Activated effector memory CD4-positive, alpha-beta T cell treated with Interleukin-2 at 50 U/mL for 16 hours (primary cell): ENCODE measurements around the gene PKNOX1.
A peak's percentile ranks its signal among the peaks of the same experiment; 100 is the strongest.
"Not testable (repeated sequence)": the region's sequence is repeated elsewhere in the genome, so short reads cannot be mapped to it uniquely, and the experiment has no call there.

Source experiments
- DNase-seq: peaks from one replicate; pipeline ENCODE4 v3.0.0-alpha.2; 2020

The PKNOX1 gene

DNA sequence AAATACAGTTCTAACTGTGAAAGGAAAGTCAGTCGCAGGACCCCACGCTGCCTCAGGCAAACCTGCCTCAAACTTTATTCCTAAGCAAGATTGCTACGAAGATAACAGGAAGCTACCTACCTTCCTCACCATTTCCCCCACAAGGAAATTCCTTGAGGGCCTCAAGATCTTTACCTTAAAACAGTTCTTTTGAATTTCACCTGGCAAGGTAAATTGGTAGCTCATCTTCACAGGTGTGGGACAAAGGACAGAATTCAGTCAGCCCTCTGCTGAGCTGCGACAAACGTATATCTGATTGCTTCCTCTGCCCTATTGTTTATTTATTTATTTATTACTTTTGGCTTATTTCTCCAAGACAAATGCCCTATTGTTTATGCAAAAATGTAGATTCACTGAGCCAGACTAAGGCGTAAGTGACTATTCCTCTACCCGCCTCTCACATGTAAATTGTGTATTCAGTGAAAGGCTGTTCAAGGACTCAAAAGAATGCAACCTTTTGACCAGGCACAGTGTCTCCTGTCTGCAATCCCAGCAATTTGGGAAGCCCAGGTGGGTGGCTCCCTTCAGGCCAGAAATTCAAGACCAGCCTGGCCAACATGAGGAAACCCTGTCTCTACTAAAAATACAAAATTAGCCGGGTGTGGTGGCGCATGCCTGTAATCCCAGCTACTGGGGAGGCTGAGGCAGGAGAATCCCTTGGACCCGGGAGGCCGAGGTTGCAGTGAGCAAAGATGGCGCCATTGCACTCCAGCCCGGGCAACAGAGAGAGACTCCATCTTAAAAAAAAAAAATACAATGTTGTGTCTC lies 17.3 kb upstream of the PKNOX1 start:
- no peak for DNase-seq

DNA sequence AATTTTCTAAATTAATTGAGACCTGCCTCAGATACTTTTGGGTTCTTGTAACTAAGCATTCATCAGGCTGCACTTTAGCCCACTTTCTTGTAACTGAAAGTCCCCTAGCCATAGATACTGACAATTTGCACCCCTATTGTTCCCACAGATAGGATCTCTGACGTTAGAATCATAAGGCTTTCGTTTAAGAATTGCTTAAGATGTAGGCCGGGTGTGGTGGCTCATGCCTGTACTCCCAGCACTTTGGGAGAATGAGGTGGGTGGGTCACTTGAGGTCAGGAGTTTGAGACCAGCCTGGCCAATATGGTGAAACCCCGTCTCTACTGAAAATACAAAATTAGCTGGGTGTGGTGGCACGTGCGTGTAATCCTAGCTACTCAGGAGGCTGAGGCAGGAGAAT lies 16.2 kb upstream of the PKNOX1 start:
- DNase-seq: not testable (repeated sequence)

DNA sequence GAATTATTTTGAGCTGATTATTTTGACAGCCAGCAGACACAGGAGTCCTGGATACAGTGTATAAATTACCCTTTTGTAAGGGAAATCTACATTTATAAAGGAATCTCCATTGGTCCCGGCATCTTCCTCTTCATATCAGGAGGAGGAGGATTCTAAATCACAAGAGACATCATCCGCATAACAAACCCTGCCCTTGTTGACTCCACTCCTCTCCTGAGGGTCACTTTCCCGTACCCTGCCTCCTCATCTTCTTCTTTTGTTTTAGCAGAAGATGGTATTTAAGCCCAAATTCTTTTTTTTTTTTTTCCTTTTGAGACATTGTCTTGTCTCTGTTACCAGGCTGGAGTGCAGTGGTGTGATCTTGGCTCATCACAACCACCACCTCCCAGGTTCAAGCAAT lies 14.6 kb upstream of the PKNOX1 start:
- DNase-seq: no peak

DNA sequence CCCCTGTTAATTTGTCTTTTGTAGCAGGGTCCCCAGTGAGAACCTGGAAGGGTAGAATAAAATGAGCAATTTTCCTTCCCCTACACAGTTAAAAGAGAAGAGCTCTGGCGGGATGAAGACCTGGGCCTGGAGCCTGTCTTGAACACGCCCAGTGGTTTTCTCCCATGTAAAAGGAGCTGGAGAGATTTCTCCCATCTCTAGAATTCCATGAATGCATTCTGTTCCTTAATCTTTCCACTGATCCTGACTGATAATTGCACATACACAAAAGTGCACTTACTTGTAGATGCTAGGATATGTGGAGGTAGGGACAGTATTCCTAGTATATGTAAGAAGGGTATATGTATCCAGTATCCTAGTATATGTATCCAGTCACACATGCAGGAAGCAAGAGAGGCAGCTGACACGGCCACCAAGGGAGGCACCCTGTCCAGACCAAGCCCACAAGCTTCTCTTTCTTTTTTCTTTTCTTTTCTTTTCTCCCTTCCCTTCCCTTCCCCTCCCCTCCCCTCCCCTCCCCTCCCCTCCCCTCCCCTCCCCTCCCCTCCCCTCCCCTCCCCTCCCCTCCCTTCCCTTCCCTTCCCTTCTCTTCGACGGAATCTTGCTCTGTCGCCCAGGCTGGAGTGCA lies 11.9 kb upstream of the PKNOX1 start:
- DNase-seq: no peak

DNA sequence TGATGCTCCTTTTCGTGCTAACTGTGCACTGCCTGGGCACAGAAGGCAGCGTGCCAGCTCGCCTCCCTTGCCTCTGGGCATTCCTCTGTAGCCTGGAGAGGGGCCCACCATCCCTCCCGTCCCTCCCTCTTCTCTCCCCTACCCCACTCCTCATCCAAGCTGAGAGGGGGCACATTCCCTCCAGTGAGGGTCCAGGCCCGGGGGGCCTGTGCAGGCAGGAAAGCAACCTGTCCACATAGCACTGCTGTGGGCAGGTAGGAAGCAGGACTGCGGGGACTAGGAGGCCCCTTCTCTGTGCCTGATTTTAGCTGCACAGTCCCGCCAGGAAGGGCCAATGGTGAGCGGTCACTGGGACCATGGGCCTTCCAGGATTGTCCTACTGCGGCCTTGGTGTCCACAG lies 10.3 kb upstream of the PKNOX1 start:
- no peak for DNase-seq

DNA sequence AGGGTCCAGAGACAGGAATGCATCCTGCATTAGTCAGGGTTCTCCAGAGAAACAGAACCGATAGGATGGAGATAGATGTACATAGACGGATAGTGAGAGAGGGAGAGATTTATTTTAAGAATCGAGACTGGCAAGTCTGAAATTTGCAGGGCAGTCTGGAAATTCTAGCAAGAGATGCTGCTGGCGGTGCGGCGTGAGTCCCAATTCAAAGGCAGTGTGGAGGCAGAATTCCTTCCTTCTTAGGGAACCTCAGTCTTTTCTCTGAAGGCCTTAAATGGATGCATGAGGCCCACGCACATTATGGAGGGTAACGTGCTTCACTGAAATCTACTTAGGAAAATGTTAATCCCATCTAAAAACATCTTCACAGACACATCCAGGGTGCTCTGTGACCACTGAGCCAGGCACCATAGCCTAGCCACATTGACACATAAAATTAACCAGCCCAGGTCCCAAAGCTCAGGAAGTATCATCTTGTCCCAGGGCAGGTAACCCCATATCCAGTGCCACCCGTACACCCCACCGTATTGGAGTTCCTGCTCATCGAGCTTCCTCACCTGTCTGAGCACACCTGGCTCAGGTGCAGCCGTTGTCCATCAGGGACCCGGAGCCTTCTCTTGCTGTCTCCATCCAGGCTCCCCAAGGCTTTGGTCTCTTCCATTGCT lies 9.7 kb upstream of the PKNOX1 start:
- no peak for DNase-seq

DNA sequence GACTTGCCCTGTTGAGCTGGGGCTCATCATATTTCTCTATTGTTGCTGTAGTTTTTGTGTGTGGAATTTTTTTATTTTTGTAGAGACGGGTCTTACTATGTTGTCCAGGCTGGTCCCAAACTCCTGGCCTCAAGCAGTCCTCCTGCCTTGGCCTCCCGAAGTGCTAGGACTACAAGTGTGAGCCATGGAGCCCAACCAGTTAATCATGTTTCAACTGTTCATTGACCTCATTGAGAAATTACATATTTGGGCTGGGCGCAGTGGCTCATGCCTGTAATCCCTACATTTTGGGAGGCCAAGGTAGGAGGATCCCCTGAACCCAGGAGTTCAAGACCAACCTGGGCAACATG lies 9.2 kb upstream of the PKNOX1 start:
- DNase-seq: no peak

DNA sequence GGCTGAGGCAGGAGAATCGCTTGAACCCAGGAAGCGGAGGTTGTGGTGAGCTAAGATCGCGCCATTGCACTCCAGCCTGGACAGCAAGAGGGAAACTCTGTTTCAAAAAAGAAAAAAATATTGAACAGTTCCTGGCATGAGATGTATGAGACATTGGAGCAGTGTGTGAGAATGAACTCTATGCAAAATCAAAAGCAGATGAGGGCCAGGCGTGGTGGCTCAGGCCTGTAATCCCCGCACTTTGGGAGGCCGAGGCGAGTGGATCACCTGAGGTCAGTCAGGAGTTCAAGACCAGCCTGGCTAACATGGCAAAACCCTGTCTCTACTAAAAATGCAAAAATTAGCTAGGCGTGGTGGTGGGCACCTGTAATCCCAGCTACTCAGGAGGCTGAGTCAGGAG lies 6.7 kb upstream of the PKNOX1 start:
- DNase-seq: not testable (repeated sequence)

DNA sequence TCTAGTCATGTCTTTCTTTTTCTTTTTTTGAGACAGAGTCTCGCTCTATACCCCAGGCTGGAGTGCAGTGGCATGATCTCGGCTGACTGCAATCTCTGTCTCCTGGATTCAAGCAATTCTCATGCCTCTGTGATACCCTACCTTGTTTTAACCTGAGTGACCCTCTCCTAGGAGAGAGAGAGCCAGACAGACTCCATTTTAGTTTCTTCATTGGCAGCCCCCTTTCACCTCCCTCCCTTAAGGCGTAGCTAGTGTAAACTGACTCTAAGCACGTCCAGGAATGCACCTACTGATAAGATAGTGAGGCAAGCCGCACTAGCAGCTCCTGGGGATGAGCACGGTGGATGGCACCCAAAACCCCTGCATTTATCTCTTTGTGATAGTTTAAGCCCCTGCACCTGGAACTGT lies 5.2 kb upstream of the PKNOX1 start:
- DNase-seq: no peak

DNA sequence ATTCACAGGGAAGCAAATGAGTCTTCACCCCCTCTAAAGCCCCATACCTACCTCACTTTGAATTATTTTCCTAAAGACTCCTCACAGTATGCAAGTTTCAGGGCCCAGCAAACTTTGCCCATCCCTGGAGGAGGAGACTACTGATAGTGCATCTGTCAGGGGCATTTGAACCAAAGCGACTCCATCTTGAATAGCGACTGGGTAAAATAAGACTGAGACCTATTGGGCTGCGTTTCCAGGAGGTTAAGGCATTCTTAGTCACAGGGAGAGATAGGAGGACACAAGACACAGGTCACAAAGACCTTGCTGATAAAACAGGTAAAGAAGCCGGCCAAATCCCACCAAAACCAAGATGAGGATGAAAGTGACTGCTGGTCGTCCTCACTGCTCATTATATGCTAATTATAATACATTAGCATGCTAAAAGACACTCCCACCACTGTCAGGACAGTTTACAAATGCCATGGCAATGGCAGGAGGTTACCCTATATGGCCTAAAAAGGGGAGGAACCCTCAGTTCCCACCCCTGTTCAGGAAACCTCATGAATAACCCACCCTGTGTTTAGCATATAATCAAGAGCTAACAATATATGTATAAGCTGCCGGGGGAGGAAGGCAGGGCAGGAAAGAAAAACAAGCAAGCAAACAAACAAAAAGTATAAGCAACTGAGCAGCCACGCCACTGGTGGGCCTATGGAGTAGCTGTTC lies 3.3 kb upstream of the PKNOX1 start:
- DNase-seq: no peak

DNA sequence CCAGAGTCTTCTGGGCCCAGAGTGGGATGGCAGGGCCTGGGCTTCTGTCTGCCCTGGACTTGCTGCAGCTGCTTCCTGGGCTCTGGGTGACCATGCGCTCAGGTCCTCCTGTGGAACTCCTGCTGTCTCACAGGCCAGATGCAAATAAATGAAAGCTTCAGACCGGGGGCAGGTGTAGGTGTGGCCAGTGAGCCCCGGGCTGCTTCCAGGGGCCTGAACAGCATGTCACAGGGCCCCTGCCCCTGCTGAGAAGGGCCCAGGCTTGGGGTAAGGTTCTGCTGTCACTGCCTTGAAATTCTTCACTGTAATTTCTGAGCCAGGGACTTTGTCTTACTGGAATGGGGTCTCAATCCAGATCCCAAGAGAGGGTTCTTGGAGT lies 2.5 kb upstream of the PKNOX1 start:
- no peak for DNase-seq

DNA sequence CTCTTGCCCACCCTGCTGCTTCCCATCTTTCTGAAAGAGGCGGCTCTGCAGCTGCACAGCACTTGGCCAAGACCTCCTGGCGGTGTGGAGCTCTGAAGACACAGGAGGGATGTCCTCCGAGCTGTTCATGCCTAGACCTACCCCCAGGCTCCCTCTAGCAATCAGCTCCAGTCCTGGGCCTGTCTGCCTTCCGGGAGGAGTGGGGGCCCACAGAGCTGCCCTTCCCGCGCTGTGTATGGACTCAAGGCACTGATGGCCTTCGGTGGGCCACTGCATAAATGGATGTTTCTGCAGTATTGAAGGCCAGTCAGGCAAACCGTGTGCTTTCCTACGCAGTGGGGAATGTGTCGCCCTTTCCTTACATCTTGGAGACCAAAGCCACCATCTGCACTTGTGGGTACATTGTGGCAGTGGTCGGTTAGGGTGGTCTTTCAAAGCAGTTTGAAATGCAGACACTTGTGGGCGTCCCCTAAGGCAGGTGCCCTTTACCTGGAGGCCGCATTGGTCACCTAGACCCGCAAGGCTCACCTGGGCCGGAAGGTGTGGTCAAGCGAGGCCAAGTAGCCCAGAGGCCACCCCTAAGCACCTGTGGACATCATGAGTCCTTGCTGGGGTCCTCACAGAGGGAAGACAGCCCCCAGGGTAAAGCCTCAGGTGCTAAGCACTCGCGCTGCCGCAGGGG lies 912 bp upstream of the PKNOX1 start:
- no peak for DNase-seq

DNA sequence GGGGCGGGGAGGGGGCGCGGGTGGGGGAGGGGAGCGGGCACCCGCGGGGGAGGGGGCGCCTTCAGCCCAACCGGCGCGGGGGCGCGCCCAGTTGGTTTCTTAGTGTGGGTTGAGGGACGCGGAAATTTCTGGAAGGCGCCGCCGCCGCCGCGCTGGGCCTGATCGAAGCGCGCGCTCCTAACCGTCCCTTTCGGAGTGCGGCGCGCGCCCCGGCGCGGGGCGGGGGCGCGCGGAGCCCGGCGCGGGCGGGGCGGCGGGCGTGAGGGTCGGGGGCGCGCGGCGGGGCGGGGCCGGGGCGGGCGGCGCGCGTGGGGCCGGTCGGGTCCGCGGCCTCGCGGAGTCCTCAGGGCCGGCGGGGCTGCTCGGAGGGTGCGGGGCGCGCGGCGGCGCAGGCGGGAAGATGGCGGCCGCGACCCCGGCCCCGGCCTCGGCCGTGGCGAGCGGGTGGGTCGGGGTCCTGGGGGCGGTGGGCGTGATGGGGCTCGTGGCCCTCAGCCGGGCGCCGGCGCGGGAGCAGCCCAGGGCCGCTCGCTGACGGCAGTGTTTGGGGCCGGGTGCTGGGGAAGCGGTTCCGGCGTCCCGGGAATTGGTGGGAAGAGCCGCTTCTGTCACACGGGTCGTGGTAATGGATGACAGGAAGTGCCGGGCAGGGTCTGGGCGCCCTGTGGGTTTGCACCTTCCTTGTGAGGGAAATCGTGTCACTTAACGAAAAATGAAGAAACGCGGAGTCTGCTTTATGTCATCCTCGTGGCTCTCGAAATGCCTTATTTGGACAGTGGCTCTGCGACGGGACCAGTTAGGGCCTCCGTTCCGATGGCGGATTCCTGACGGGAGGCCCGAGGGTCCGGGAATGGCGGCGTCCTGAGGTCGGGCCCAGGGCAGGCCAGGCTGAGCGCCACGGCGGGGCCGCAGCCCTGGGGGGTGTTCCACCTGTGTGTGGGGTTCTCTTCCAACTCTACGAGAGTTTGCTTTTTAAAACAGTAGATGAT lies 764 bp downstream of the PKNOX1 start:
- peak; percentile 23 for DNase-seq

DNA sequence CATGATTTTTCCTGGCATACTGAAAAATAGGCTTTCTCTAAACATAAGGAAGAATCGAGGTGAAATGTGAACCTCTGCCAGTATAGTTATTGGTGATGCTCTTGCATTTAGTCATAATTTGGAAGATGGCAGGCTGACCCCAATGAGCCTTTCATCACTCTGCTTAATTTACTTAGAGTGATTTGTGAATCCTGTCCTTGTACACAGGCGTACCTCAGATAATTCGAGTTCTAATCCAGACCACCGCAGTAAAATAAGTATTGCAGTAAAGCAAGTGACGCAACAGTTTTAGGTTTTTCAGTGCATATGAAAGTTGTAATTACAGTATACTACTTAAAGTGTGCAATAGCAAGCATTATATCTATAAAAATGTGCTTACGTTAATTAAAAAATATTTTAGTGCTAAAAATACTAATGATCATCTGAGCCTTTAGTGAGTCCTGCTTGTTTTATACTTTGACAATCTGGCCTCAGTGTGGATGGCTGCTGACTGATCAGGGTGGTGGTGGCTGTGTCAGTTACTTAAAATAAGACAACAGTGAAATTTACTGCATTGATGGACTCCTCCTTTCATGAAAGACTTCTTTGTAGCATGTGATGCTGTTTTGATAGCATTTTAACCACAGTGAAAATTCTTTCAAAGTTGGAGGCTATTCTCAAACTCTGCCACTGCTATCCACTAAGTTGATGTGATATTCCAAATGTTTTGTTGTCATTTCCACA lies 1.7 kb downstream of the PKNOX1 start:
- no peak for DNase-seq

DNA sequence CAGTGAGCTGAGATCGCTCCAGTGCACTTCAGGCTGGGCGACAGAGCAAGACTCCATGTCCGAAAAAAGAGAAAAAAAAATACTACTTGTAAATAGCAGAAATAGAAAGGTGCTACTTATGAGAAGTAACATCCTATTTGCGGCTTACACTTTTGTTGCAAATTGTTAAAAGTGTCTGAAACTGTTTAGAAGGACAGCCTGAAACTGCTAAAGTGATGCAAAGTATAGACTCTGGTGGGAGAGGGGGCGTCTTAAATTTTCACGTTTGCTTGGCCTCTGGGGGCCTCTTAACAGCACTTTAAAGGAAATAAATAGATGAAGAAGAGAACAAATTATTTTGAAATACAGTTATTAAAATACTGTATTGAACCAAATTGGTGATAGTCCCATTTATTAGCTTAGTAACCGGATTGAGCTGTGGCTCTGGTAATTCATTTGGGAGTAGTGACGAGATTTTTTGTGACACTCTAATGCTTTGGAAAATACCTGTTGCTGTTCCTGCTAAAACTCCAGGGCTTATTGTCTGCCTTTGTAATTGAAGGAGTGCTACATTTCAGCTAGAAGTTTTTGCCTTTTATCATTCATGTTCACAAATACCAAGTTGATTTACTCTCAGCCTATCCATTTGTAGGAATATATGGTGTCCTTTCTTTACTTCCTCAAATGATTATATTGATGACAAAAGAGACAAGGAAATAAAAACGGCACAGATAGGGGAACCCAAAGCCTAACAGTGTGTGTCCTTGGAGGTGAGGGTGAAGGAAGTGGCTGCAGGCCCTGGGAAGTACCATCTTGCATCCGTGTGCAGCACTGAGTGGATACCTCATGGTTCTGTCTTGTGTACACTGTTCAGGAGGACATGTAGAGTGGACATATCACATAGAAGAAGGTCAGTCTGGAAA lies 6.2 kb downstream of the PKNOX1 start:
- DNase-seq: no peak

DNA sequence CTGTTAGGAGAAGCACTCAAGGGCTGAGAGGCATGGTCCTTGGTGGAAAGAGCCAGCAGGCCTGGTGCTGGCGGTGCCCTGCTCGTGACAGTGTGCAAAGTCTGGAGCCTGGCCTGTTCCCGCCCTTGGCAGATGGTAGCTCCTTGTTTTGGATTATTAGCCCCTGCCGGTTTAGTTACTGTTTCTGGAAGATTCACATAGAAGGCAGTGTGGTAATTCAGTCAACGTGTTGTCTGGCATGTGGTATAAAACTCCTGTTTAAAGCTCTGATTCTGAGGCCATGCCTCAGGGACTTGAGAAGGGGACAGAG lies 6.8 kb downstream of the PKNOX1 start:
- DNase-seq: no peak

DNA sequence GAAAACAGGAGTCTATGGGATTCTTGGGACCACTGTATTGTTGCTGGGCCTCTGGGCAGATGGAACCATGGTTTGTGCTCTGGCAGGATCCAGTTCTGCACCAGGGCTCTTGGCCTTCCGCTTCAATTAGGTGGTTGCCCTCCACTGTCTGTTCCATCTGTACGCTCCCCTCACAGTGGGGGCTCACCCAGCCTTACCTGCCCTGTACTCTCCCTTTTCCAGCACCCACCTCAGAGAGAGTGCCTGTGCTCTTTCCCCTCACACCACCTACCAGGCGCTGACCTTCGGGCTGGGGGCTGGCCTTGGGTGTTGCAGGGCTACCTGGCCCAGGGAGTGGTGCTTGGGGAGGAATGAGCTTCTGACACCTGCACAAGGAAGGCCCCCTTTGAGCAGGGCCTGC lies 7.5 kb downstream of the PKNOX1 start:
- DNase-seq: no peak

DNA sequence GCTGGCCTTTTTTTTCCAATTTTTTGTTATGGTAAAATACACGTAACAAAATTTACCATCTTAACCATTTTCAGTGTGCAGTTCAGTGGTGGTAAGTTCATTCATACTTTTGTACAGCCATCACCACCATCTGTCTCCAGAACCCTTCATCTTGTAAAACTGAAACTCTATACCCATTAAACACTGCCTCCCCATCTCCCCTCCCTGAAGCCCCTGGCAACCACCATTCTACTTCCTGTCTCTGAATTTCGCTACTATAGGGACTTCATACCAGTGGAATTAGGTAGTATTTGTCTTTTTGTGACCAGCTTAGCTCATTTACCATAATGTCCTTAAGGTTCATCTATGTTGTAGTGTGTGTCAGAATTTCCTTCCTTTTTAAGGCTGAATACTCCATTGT lies 8.7 kb downstream of the PKNOX1 start:
- no peak for DNase-seq

DNA sequence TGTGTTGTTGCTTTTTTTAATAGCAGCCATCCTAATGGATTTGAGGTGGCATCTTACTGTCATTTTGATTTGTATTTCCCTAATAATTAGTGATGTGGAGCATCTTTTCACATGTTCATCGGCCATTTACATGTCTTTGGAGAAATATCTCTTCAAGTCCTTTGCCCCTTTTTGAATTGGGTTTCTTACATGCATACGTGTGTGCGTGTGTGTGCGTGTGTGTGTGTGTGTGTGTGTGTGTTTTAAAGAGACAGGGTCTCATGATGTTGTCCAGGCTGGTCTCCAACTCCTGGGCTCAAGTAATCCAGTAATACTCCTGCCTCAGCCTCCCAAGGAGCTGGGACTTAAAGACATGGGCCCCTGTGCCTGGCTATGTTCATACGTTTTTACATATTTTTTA lies 9.5 kb downstream of the PKNOX1 start:
- no peak for DNase-seq

DNA sequence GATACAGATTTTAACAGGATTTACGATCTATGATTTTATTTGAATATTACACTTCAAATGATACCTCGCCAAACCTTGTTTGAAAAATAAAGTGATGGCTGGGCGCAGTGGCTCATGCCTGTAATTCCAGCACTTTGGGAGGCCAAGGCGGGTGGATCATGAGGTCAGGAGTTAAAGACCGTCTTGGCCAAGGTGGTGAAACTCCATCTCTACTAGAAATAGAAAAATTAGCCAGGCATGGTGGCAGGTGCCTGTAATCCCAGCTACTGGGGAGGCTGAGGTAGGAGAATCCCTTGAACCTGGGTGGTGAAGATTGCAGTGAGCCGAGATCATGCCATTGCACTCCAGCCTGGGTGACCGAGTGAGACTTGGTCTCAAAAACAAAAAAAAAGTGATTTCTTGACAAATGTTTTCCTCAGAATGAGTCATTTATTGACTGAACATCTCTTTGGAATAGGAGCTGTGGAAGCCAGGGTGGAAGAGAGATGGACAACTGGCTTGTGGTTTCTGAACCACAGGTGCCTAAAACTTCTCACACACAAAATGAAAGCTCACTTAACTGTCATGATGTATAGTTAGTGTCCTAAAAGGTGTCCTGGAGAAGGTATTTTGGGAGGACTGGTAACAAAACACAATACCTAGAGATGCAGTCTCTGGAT lies 11.9 kb downstream of the PKNOX1 start:
- DNase-seq: no peak
